K562 (cell line): Measurements from ENCODE around the gene SLX4IP. TPM values are rescaled to one million over a fixed set of nuclear protein-coding genes. Genes with fewer than 3 reads are reported as not detected.

Source experiments
- ATAC-seq: fragments of 200-7000 bp; cut with Tn5 transposase; 3 replicates; pipeline ENCODE4 v1.9.1; 2020; ENCODE audit warnings: moderate library complexity
- BruUV-seq: library from RNA; stranded (reverse); fragments of 400-500 nt; replicated peaks from 2 replicates; lab custom pipeline; 2021; lab: Mats Ljungman, UMichigan
- CTCF ChIA-PET: fragments of 300-600 bp; formaldehyde crosslinking; extraction: SDS; loops from one replicate; lab custom pipeline; 2021; ENCODE audit warnings: low intra/inter-chr PET ratio; lab: Yijun Ruan, JAX
- POLR2A ChIA-PET: fragments of 300-600, 350-650 bp; sonication (Branson Sonifier 250); formaldehyde crosslinking; extraction: SDS; loops from one replicate; lab custom pipeline; 2021; ENCODE audit warnings: antibody characterized with exemption, inconsistent platforms; lab: Yijun Ruan, JAX
- DNase-seq, 4 experiments: peaks; one replicate each; pipeline versions ENCODE4 v3.0.0 to v3.0.0-alpha.2; 2011 to 2018; ENCODE audit warnings: low spot score in 3 of 4, mixed read lengths in 3 of 4; ENCODE audit errors: extremely low read depth in 1 of 4
- FAIRE-seq: peaks from 2 replicates; lab custom pipeline; 2011; peaks lifted over from hg19 to GRCh38; lab: Jason Lieb, UNC
- H2AFZ ChIP-seq: 2 replicates; pipeline ENCODE4 v1.6.0; 2011; ENCODE audit warnings: low read depth, low read length, control low read depth, inconsistent platforms
- H3K27ac ChIP-seq: fragments of 200-600 bp; 3 replicates; pipeline ENCODE4 v1.8.0; 2011; ENCODE audit warnings: low read depth, mild to moderate bottlenecking, control low read depth, inconsistent platforms, low read length, moderate library complexity, mixed read lengths; ENCODE audit errors: extremely low read depth
- H3K27me3 ChIP-seq, 2 experiments: fragments of 300-600 bp in 1 of 2; 2 replicates in 1 of 2; 3 replicates in 1 of 2; pipeline versions ENCODE4 v1.6.0 to v1.8.0; 2011; ENCODE audit warnings: inconsistent platforms in 2 of 2, low read length in 2 of 2, mild to moderate bottlenecking in 1 of 2, mixed read lengths in 1 of 2, moderate library complexity in 1 of 2; ENCODE audit not compliant: control insufficient read depth in 2 of 2, insufficient read depth in 2 of 2
- H3K36me3 ChIP-seq: fragments of 300-600 bp; 3 replicates; pipeline ENCODE4 v1.8.0; 2011; ENCODE audit warnings: mild to moderate bottlenecking, low read length, inconsistent platforms; ENCODE audit not compliant: control insufficient read depth, insufficient read depth
- H3K4me1 ChIP-seq, 2 experiments: fragments of 200-600 bp in 1 of 2; replicated peaks in 1 of 2; 2 replicates in 1 of 2; 3 replicates in 1 of 2; pipeline versions ENCODE4 v1.5.1 to v1.8.0; 2011; ENCODE audit warnings: inconsistent platforms in 2 of 2, low read length in 2 of 2, mild to moderate bottlenecking in 1 of 2, mixed read lengths in 1 of 2, moderate library complexity in 1 of 2; ENCODE audit not compliant: control insufficient read depth in 2 of 2, insufficient read depth in 2 of 2
- H3K4me2 ChIP-seq: 2 replicates; pipeline ENCODE4 v1.6.1; 2011; ENCODE audit warnings: low read length, control low read depth, inconsistent platforms, mixed read lengths; ENCODE audit not compliant: insufficient read depth
- H3K4me3 ChIP-seq: fragments of 200-600 bp; sonication (generic), shearing (Covaris generic); 2 replicates; pipeline ENCODE4 v1.5.1; 2016; ENCODE audit warnings: control low read depth, inconsistent platforms
- H3K79me2 ChIP-seq: fragments of 200-600 bp; 3 replicates; pipeline ENCODE4 v1.8.0; 2011; ENCODE audit warnings: low read length, inconsistent platforms; ENCODE audit not compliant: control insufficient read depth, insufficient read depth
- H3K9ac ChIP-seq, 2 experiments: 2 replicates each; pipeline versions ENCODE4 v1.6.0 to v1.6.1; 2011; ENCODE audit warnings: low read depth in 2 of 2, low read length in 2 of 2, control low read depth in 1 of 2, inconsistent platforms in 1 of 2, mild to moderate bottlenecking in 1 of 2, mixed read lengths in 1 of 2; ENCODE audit not compliant: insufficient read depth in 1 of 2
- H3K9me1 ChIP-seq: one replicate; pipeline ENCODE4 v1.6.0; 2011; ENCODE audit warnings: inconsistent platforms, mild to moderate bottlenecking, low read length, moderate library complexity; ENCODE audit not compliant: control insufficient read depth, insufficient read depth
- H3K9me3 ChIP-seq: replicated peaks from 2 replicates; pipeline ENCODE4 v1.5.1; 2011; ENCODE audit warnings: low read depth, low read length, inconsistent platforms; ENCODE audit not compliant: control insufficient read depth, insufficient read depth
- H4K20me1 ChIP-seq: replicated peaks from 2 replicates; pipeline ENCODE4 v1.6.1; 2011; ENCODE audit warnings: low read length, inconsistent platforms, mixed read lengths; ENCODE audit not compliant: control insufficient read depth, insufficient read depth
- ATF7 ChIP-seq: fragments of 450-650 bp; IDR thresholded peaks from 2 replicates; pipeline ENCODE4 v1.7.1; 2014; ENCODE audit warnings: mild to moderate bottlenecking, moderate library complexity
- GTF2F1 ChIP-seq: IDR thresholded peaks from 2 replicates; pipeline ENCODE4 v1.6.1; 2011; ENCODE audit warnings: low read depth, low read length, improper control_type of control experiment
- HDAC8 ChIP-seq: fragments of 450-650 bp; IDR thresholded peaks from 2 replicates; pipeline ENCODE4 v1.6.1; 2016; ENCODE audit warnings: mild to moderate bottlenecking, missing genetic modification characterization, moderate library complexity, missing compliant biosample characterization
- HSF4 ChIP-seq: fragments of 250-450 bp; sonication (Bioruptor Pico); IDR thresholded peaks from 2 replicates; pipeline ENCODE4 v2.1.2; 2022; ENCODE audit warnings: mild to moderate bottlenecking, moderate library complexity, borderline replicate concordance
- L3MBTL2 ChIP-seq: fragments of 450-650 bp; IDR thresholded peaks from 2 replicates; pipeline ENCODE4 v1.6.1; 2016; ENCODE audit warnings: mild to moderate bottlenecking, moderate library complexity
- NR2C1 ChIP-seq, 2 experiments: fragments of 450-650 bp; IDR thresholded peaks; 2 replicates each; pipeline ENCODE4 v1.6.1; 2017; ENCODE audit warnings: mild to moderate bottlenecking in 2 of 2, antibody characterized with exemption in 1 of 2, inconsistent platforms in 1 of 2, missing compliant biosample characterization in 1 of 2, missing genetic modification characterization in 1 of 2
- NR2C2 ChIP-seq, 2 experiments: fragments of 200-800 bp in 1 of 2; sonication (Bioruptor generic) in 1 of 2; sonication (generic) in 1 of 2; formaldehyde crosslinking in 1 of 2; IDR thresholded peaks; 2 replicates each; pipeline versions ENCODE4 v1.6.1 to v1.8.0; 2016 to 2022; ENCODE audit warnings: mild to moderate bottlenecking in 1 of 2, missing compliant biosample characterization in 1 of 2, missing genetic modification characterization in 1 of 2, missing genetic modification reagents in 1 of 2
- PCBP1 ChIP-seq: fragments of 200-400 bp; formaldehyde crosslinking; IDR thresholded peaks from 2 replicates; pipeline ENCODE4 v1.6.1; 2018; ENCODE audit warnings: mild to moderate bottlenecking, low read depth, low read length; ENCODE audit not compliant: poor library complexity, severe bottlenecking
- SIN3B ChIP-seq: fragments of 450-650 bp; IDR thresholded peaks from 2 replicates; pipeline ENCODE4 v1.6.1; 2017; ENCODE audit warnings: low read depth, mild to moderate bottlenecking, moderate library complexity
- SIX5 ChIP-seq, 2 experiments: IDR thresholded peaks; 2 replicates each; pipeline ENCODE4 v1.6.1; 2011; ENCODE audit warnings: low read length in 2 of 2, borderline replicate concordance in 1 of 2, low read depth in 1 of 2, mild to moderate bottlenecking in 1 of 2, moderate library complexity in 1 of 2; ENCODE audit not compliant: insufficient read depth in 1 of 2
- in situ Hi-C: fragments of 300-500 bp; cut with MboI; formaldehyde crosslinking; loops from 4 replicates; pipeline ENCODE4 v1.15.0; 2018; ENCODE audit warnings: inconsistent platforms, mixed read lengths
- intact Hi-C: fragments of 100-400 bp; cut with micrococcal nuclease; formaldehyde crosslinking; loops from 2 replicates; pipeline ENCODE4 v1.14.2; 2022
- polyA plus RNA-seq, 8 experiments: library from polyadenylated mRNA; depleted of rRNA in 4 of 8; stranded (reverse) in 5 of 8; unstranded in 3 of 8; fragments of >200 nt; fragmentation: Nextera tagmentation in 2 of 8; fragmentation: Illumina TruSeq in 1 of 8; extraction: Ambion mirVana in 2 of 8; extraction: Trizol in 1 of 8; gene quantifications; 2 replicates each; pipeline versions ENCODE4 v1.2.1 to v1.2.3, GENCODE V29; 2011 to 2014; ENCODE audit warnings: inconsistent platforms in 1 of 8, missing spikeins in 1 of 8
- total RNA-seq, 7 experiments: library from RNA; depleted of rRNA in 6 of 7; stranded (reverse); fragments of >200 nt in 6 of 7; fragmentation: Illumina TruSeq in 2 of 7; extraction: Trizol in 2 of 7; gene quantifications; 2 replicates each; pipeline versions ENCODE4 v1.2.1 to v1.2.3, GENCODE V29; 2011 to 2021; ENCODE audit warnings: low replicate concordance in 1 of 7
- TF ChIP-seq, protein P1 (sequence below), 3 experiments: fragments of 200-800 bp in 1 of 3; sonication (Bioruptor generic) in 1 of 3; sonication (generic) in 1 of 3; formaldehyde crosslinking in 1 of 3; IDR thresholded peaks; 2 replicates each; pipeline versions ENCODE4 v1.6.1 to v1.8.0; 2016 to 2022; ENCODE audit warnings: mild to moderate bottlenecking in 2 of 3, missing compliant biosample characterization in 2 of 3, missing genetic modification characterization in 2 of 3, missing genetic modification reagents in 1 of 3
- TF ChIP-seq, protein P2 (sequence below): sonication (generic); formaldehyde crosslinking; IDR thresholded peaks from 2 replicates; pipeline ENCODE4 v1.8.0; 2022; ENCODE audit warnings: mild to moderate bottlenecking, missing genetic modification reagents

Gene SLX4IP
- total and polyA plus RNA-seq, 9 of the 15 experiments (the other 6 are each of a cell fraction or from before 2014, with no cell fraction given) = 1.5 to 5.9 (median 3.5) TPM

DNA sequence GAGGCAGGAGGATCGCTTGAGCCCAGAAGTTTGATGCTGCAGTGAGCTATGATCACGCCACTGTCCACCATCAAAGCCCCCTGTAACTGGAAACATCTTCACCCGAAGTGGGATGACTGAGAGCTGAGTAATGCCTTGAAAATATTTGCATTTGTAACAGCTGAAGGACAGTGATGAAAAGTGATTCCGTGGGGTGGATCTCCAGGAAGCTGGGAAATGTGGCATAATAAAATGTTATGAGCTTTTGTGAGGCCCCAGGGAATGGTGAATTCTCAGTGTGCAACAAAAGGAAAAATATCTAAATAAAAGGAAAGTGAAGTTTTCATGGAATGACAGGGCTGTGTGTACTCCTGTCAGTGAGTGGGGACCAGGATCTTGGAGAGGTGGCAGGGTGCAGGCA is 146.7 kb downstream of the SLX4IP start (continued):
- TF ChIP-seq GTF2F1 = no peak
- TF ChIP-seq SIN3B = no peak

DNA sequence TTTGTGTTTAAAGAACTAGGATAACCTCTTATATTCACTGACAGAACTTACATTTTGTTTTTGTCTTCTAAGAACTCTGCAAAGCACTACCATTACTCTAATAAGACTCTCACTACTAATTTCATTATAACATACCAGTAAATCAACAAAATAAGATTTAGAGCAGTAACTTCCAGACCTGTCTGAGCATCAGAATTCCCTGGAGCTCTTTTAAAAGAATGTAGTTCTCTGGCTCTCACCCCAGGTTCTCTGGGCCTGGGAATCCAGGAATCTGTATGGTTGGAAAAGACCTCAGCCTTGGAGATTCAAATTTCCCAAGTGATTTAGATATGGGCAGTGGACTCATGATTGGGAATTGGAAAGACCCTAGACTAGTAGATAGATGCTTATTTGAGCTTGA is 149.3 kb downstream of the SLX4IP start:
- H3K9me3 ChIP-seq = no peaks in the 10 kb centered on the region
- no peak for DNase-seq
- POLR2A ChIA-PET = no interaction called here
- no peak overlapping the region for H2AFZ ChIP-seq
- H3K4me2 ChIP-seq = no peak overlapping the region
- in situ Hi-C loops = no loop called here
- TF ChIP-seq NR2C2 (CRISPR knock-in tag; IDR thresholded peaks at IDR 0.05) (no peak), NR2C2 (tag; IDR thresholded peaks at IDR 0.05) (no peak), NR2C1 (IDR thresholded peaks at IDR 0.05) (no peak), NR2C1 (tag; IDR thresholded peaks at IDR 0.05) (no peak), PCBP1 (no peak), L3MBTL2 (no peak), HSF4 (CRISPR knock-in tag) (no peak), ATF7 (no peak), HDAC8 (tag) (no peak), SIX5 (IDR thresholded peaks at IDR 0.05; ENCODE audit: borderline replicate concordance in 1 of 2, insufficient read depth in 1 of 2, low read depth in 1 of 2, low read length in 2 of 2) (no peak)
- TF ChIP-seq, protein P1, sequence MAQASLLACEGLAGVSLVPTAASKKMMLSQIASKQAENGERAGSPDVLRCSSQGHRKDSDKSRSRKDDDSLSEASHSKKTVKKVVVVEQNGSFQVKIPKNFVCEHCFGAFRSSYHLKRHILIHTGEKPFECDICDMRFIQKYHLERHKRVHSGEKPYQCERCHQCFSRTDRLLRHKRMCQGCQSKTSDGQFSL (CRISPR knock-in tag; IDR thresholded peaks at IDR 0.05) = no peak
- TF ChIP-seq, protein P1 (tag; IDR thresholded peaks at IDR 0.05) = no peak
- TF ChIP-seq, protein P2, sequence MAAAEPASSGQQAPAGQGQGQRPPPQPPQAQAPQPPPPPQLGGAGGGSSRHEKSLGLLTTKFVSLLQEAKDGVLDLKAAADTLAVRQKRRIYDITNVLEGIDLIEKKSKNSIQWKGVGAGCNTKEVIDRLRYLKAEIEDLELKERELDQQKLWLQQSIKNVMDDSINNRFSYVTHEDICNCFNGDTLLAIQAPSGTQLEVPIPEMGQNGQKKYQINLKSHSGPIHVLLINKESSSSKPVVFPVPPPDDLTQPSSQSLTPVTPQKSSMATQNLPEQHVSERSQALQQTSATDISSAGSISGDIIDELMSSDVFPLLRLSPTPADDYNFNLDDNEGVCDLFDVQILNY (CRISPR knock-in tag) = no peak
- TF ChIP-seq, all 486 proteins: peak for 0
- Histone ChIP-seq H3K4me1 (no peaks in the 10 kb centered on the region), H4K20me1 (no peaks in the 10 kb centered on the region), H3K36me3 (no peaks in the 10 kb centered on the region), H3K79me2 (no peaks in the 10 kb centered on the region), H3K27me3 (no peaks in the 10 kb centered on the region), H3K9me1 (no peaks in the 10 kb centered on the region), H3K27ac (no peak overlapping the region), H3K4me3 (no peak overlapping the region), H3K9ac (no peak overlapping the region)
- CTCF ChIA-PET = no interaction called here
- FAIRE-seq (no peak), ATAC-seq (no peak)
- intact Hi-C loops = no loop called here
- no TSS peak for BruUV-seq
